GM12878 (cell line): Measurements from ENCODE around the gene LST1. TPM values are rescaled to one million over a fixed set of nuclear protein-coding genes. Genes with fewer than 3 reads are reported as not detected.

Experiments used
- ATAC-seq: fragments of 200-7000 bp; cut with Tn5 transposase; 3 replicates; pipeline ENCODE4 v1.9.1; 2020; ENCODE audit warnings: mild to moderate bottlenecking, moderate library complexity
- BruUV-seq: library from RNA; stranded (reverse); fragments of 400-500 nt; replicated peaks from 2 replicates; lab custom pipeline; 2021; lab: Mats Ljungman, UMichigan
- CTCF ChIA-PET: fragments of 300-600 bp; sonication (Branson Sonifier 250); formaldehyde crosslinking; extraction: SDS; loops from one replicate; lab custom pipeline; 2021; ENCODE audit warnings: inconsistent platforms; lab: Yijun Ruan, JAX
- POLR2A ChIA-PET: fragments of 350-600 bp; formaldehyde crosslinking; extraction: SDS; loops from one replicate; lab custom pipeline; 2021; ENCODE audit warnings: inconsistent platforms; lab: Charles Lee
- RAD21 ChIA-PET: fragments of 300-600 bp; sonication (Branson Sonifier 250); formaldehyde crosslinking; loops from one replicate; lab custom pipeline; 2023; ENCODE audit warnings: antibody characterized with exemption; ENCODE audit not compliant: unreplicated experiment; lab: Charles Lee
- SMC1A ChIA-PET: fragments of 300-600 bp; sonication (Branson Sonifier 250); formaldehyde crosslinking; loops from one replicate; lab custom pipeline; 2023; ENCODE audit not compliant: unreplicated experiment, uncharacterized antibody; lab: Charles Lee
- DNase-seq: peaks from one replicate; pipeline ENCODE4 v3.0.0-alpha.2; 2011; ENCODE audit warnings: low read depth, low spot score
- FAIRE-seq: peaks from 3 replicates; lab custom pipeline; 2011; peaks lifted over from hg19 to GRCh38; lab: Jason Lieb, UNC
- H2AFZ ChIP-seq: 2 replicates; pipeline ENCODE4 v1.6.0; 2011; ENCODE audit warnings: low read depth, low read length, control low read depth; ENCODE audit not compliant: control insufficient read depth
- H3K27ac ChIP-seq: 2 replicates; pipeline ENCODE4 v1.5.1; 2011; ENCODE audit warnings: control low read depth; ENCODE audit not compliant: control insufficient read depth, insufficient read depth
- H3K27me3 ChIP-seq, 2 experiments: replicated peaks in 1 of 2; 2 replicates each; pipeline versions ENCODE4 v1.6.0 to v1.6.1; 2011; ENCODE audit warnings: low read length in 1 of 2; ENCODE audit not compliant: control insufficient read depth in 2 of 2, insufficient read depth in 2 of 2
- H3K36me3 ChIP-seq, 2 experiments: 2 replicates each; pipeline ENCODE4 v1.5.1; 2011; ENCODE audit warnings: low read length in 1 of 2; ENCODE audit not compliant: control insufficient read depth in 2 of 2, insufficient read depth in 2 of 2
- H3K4me1 ChIP-seq: 2 replicates; pipeline ENCODE4 v1.6.1; 2011; ENCODE audit warnings: mild to moderate bottlenecking, low read length, moderate library complexity, mixed read lengths; ENCODE audit not compliant: control insufficient read depth, insufficient read depth
- H3K4me2 ChIP-seq: 2 replicates; pipeline ENCODE4 v1.6.0; 2011; ENCODE audit warnings: control low read depth; ENCODE audit not compliant: control insufficient read depth, insufficient read depth
- H3K4me3 ChIP-seq: fragments of 200-600 bp; sonication (generic); 2 replicates; pipeline ENCODE4 v1.5.1; 2016
- H3K79me2 ChIP-seq: 2 replicates; pipeline ENCODE4 v1.6.0; 2011; ENCODE audit warnings: low read length; ENCODE audit not compliant: control insufficient read depth, insufficient read depth
- H3K9ac ChIP-seq: 2 replicates; pipeline ENCODE4 v1.8.0; 2011; ENCODE audit warnings: low read length, control low read depth, mixed read lengths; ENCODE audit not compliant: control insufficient read depth, insufficient read depth
- H3K9me3 ChIP-seq: replicated peaks from 3 replicates; pipeline ENCODE4 v1.5.1; 2011; ENCODE audit warnings: mild to moderate bottlenecking, low read length; ENCODE audit not compliant: control insufficient read depth, insufficient read depth
- H4K20me1 ChIP-seq: 2 replicates; pipeline ENCODE4 v1.6.0; 2011; ENCODE audit not compliant: control insufficient read depth, insufficient read depth
- BHLHE40 ChIP-seq, 2 experiments: fragments of 450-650 bp in 1 of 2; IDR thresholded peaks; 2 replicates each; pipeline ENCODE4 v1.6.1; 2011 to 2017; ENCODE audit warnings: low read depth in 2 of 2, borderline replicate concordance in 1 of 2, improper control_type of control experiment in 1 of 2, low read length in 1 of 2, mild to moderate bottlenecking in 1 of 2
- CEBPB ChIP-seq, 2 experiments: fragments of 150-350 bp in 1 of 2; IDR thresholded peaks; 2 replicates each; pipeline ENCODE4 v1.6.1; 2012 to 2014; ENCODE audit warnings: low read depth in 2 of 2, low read length in 2 of 2, borderline replicate concordance in 1 of 2, inconsistent platforms in 1 of 2
- EP300 ChIP-seq, 2 experiments: fragments of 150-350 bp in 1 of 2; IDR thresholded peaks; 2 replicates each; pipeline ENCODE4 v1.6.1; 2011 to 2012; ENCODE audit warnings: low read depth in 2 of 2, low read length in 2 of 2, borderline replicate concordance in 1 of 2, improper control_type of control experiment in 1 of 2, inconsistent platforms in 1 of 2; ENCODE audit not compliant: control insufficient read depth in 1 of 2
- MTA2 ChIP-seq: fragments of 450-650 bp; IDR thresholded peaks from 2 replicates; pipeline ENCODE4 v1.6.1; 2016; ENCODE audit warnings: low read depth, mild to moderate bottlenecking, moderate library complexity
- MTA3 ChIP-seq: IDR thresholded peaks from 2 replicates; pipeline ENCODE4 v1.6.1; 2012; ENCODE audit warnings: low read length, inconsistent platforms, borderline replicate concordance
- NFXL1 ChIP-seq: fragments of 450-650 bp; IDR thresholded peaks from 2 replicates; pipeline ENCODE4 v1.6.1; 2017; ENCODE audit warnings: antibody characterized with exemption, mild to moderate bottlenecking, borderline replicate concordance
- NRF1 ChIP-seq: conservative IDR thresholded peaks from 2 replicates; pipeline ENCODE4 v1.6.1; 2011; ENCODE audit warnings: mild to moderate bottlenecking, low read depth, low read length, improper control_type of control experiment
- PAX8 ChIP-seq: fragments of 450-650 bp; IDR thresholded peaks from 2 replicates; pipeline ENCODE4 v1.6.1; 2017; ENCODE audit warnings: mild to moderate bottlenecking, moderate library complexity
- PBX3 ChIP-seq: IDR thresholded peaks from 2 replicates; pipeline ENCODE4 v1.6.1; 2011; ENCODE audit warnings: mild to moderate bottlenecking, low read depth, low read length, moderate library complexity; ENCODE audit not compliant: insufficient replicate concordance
- PKNOX1 ChIP-seq: fragments of 450-650 bp; IDR thresholded peaks from 2 replicates; pipeline ENCODE4 v1.6.1; 2016; ENCODE audit warnings: mild to moderate bottlenecking
- SMAD5 ChIP-seq: IDR thresholded peaks from 2 replicates; pipeline ENCODE4 v1.6.1; 2016; ENCODE audit warnings: antibody characterized with exemption, low read depth
- SMC3 ChIP-seq: IDR thresholded peaks from 2 replicates; pipeline ENCODE4 v1.6.1; 2011; ENCODE audit warnings: low read length, improper control_type of control experiment, borderline replicate concordance
- WRNIP1 ChIP-seq: IDR thresholded peaks from 2 replicates; pipeline ENCODE4 v1.6.1; 2011; ENCODE audit warnings: low read depth, low read length, improper control_type of control experiment, borderline replicate concordance
- ZBED1 ChIP-seq: IDR thresholded peaks from 2 replicates; pipeline ENCODE4 v1.6.1; 2016; ENCODE audit warnings: borderline replicate concordance
- ZBTB33 ChIP-seq: fragments of 450-650 bp; IDR thresholded peaks from 2 replicates; pipeline ENCODE4 v1.6.1; 2017; ENCODE audit warnings: mild to moderate bottlenecking
- WGBS: methylation state at CpG from one replicate; pipeline ENCODE4 v1.1.6; 2016; ENCODE audit warnings: low lambda C conversion rate; ENCODE audit not compliant: insufficient replicate concordance, insufficient coverage; ENCODE audit errors: missing lambda C conversion rate; 5-methylcytosine and 5-hydroxymethylcytosine counted together
- in situ Hi-C: fragments of 300-500 bp; cut with MboI; formaldehyde crosslinking; loops from 9 replicates; pipeline ENCODE4 v1.14.3; 2018; ENCODE audit warnings: mixed read lengths
- intact Hi-C: fragments of 100-400 bp; cut with micrococcal nuclease; formaldehyde crosslinking; loops from one replicate; pipeline ENCODE4 v1.14.2; 2022; ENCODE audit not compliant: unreplicated experiment
- polyA plus RNA-seq, 11 experiments: library from polyadenylated mRNA; depleted of rRNA in 4 of 11; unstranded in 6 of 11; stranded (reverse) in 5 of 11; fragments of >200 nt; fragmentation: Nextera tagmentation in 4 of 11; fragmentation: Illumina TruSeq in 1 of 11; extraction: Ambion mirVana in 4 of 11; extraction: Trizol in 1 of 11; gene quantifications; 1 replicate in 1 of 11; 2 replicates in 10 of 11; pipeline versions ENCODE4 v1.2.1 to v1.2.3, GENCODE V29; 2011 to 2016; ENCODE audit warnings: inconsistent platforms in 2 of 11, missing spikeins in 2 of 11, low read depth in 1 of 11
- total RNA-seq, 4 experiments: library from RNA; depleted of rRNA in 3 of 4; stranded (reverse); fragments of >200 nt in 3 of 4; fragmentation: Illumina TruSeq in 1 of 4; extraction: Trizol in 1 of 4; gene quantifications; 2 replicates each; pipeline versions ENCODE4 v1.2.1 to v1.2.3, GENCODE V29; 2013 to 2021

The LST1 gene
- total and polyA plus RNA-seq, 10 of the 15 experiments (the other 5 are each of a cell fraction or from before 2014, with no cell fraction given) = 4.1 to 35.5 (median 16.4) TPM

GRCh38 chr6:31558318-31558625 lies 27.8 kb upstream of the LST1 start (continued):
- TF ChIP-seq CEBPB (IDR thresholded peaks at IDR 0.05; ENCODE audit: borderline replicate concordance in 1 of 2, low read depth in 2 of 2, low read length in 2 of 2) = no peak
- no peak for TF ChIP-seq NFXL1
- no peak for TF ChIP-seq PBX3

- Histone ChIP-seq H3K79me2 (peaks cover 16% of the 10 kb centered on the region), H2AFZ (no peak overlapping the region), H3K9ac (peak overlapping the region; percentile 84), H3K4me3 (peak overlapping the region; percentile 55), H3K36me3 (peaks cover 0 to 8% of the 10 kb centered on the region in 2 experiments; a peak in 2 of 4 replicates), H3K27ac (peak overlapping the region; percentile 99), H3K4me2 (peak overlapping the region; percentile 94), H4K20me1 (no peaks in the 10 kb centered on the region), H3K9me3 (no peaks in the 10 kb centered on the region), H3K27me3 (no peaks in the 10 kb centered on the region), H3K4me1 (peaks cover 76% of the 10 kb centered on the region)
- ChIA-PET RAD21 (interaction anchor here (0.6 to 15.9 kb wide), 5 partner anchors 10 to 37 kb away, joined by 4 to 620 read pairs (median 62); partner anchors contain the start of genes ATP6V1G2, DDX39B, LST1 and LTA), CTCF (interaction anchor here (0.6 to 34.8 kb wide), 6 partner anchors 9 to 1286 kb away, joined by 3 to 2098 read pairs (median 12); partner anchors contain the start of genes LST1, LTA, LTB and MDC1), POLR2A (interaction anchor here (1.0 to 9.1 kb wide), 7 partner anchors 10 to 57 kb away, joined by 4 to 255 read pairs (median 8); partner anchors contain the start of genes DDX39B, LTB, NCR3 and TNF), SMC1A (interaction anchor here (0.9 to 34.7 kb wide), 5 partner anchors 9 to 63 kb away, joined by 3 to 1989 read pairs (median 5); partner anchors contain the start of genes LST1, LTA, LTB and NCR3)
- FAIRE-seq (peak; percentile 80), ATAC-seq (peak; percentile 67), DNase-seq (peak; percentile 87)
- TSS peak; percentile 94 for BruUV-seq
- WGBS = under 1% methylated on average over 14 of the region's 14 CpGs
- in situ Hi-C loops (loop anchor here (25.0 kb wide), 2 partner anchors 1053 to 1403 kb away; partner anchors contain the start of genes BRD2 and HLA-DMA), intact Hi-C loops (loop anchor here (2.0 kb wide), 1 partner anchor 22 kb away; no protein-coding TSS in a partner anchor)
- peak; percentile 92 for TF ChIP-seq MTA3
- TF ChIP-seq NRF1 = no peak
- peak; percentile 79 to 92 for TF ChIP-seq EP300 (IDR thresholded peaks at IDR 0.05; ENCODE audit: borderline replicate concordance in 1 of 2, control insufficient read depth in 1 of 2, low read depth in 2 of 2, low read length in 2 of 2)
- TF ChIP-seq BHLHE40 (IDR thresholded peaks at IDR 0.05; ENCODE audit: borderline replicate concordance in 1 of 2, low read depth in 2 of 2, low read length in 1 of 2) = peak; percentile 64 to 77
- TF ChIP-seq PAX8 = no peak
- peak; percentile 53; the same call in 1 of the 2 replicates for TF ChIP-seq SMAD5
- TF ChIP-seq PKNOX1 = no peak
- 0 out of 2 replicates have a peak, but pooled peaks have one; percentile 21 for TF ChIP-seq ZBTB33
- TF ChIP-seq SMC3 = peak; percentile 27; the same call in 1 of the 2 replicates
- no peak for TF ChIP-seq WRNIP1
- peak; percentile 92 for TF ChIP-seq MTA2
- peak; percentile 99 for TF ChIP-seq ZBED1
Measured at GRCh38 chr6:31558631-31559500, 27.2 kb upstream of the LST1 start.
